ENCODE measurements around the gene HS1BP3.

DNA sequence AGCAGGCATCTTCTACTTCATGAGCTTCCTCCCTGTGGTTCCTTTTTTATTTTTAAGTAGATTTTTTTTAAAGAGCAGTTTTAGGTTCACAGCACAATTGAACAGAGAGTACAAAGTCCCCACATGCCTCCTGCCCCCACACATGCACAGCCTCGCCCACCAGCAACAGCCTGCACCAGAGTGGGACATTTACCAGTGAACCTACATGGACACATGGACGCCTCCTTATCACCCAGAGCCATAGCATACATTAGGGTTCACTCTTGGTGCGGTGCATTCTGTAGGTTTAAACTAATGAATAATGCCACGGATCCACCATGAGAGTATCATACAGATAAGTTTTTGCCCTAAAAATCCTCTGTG lies 40.9 kb downstream of the HS1BP3 start:
- TF ChIP-seq, protein P1, sequence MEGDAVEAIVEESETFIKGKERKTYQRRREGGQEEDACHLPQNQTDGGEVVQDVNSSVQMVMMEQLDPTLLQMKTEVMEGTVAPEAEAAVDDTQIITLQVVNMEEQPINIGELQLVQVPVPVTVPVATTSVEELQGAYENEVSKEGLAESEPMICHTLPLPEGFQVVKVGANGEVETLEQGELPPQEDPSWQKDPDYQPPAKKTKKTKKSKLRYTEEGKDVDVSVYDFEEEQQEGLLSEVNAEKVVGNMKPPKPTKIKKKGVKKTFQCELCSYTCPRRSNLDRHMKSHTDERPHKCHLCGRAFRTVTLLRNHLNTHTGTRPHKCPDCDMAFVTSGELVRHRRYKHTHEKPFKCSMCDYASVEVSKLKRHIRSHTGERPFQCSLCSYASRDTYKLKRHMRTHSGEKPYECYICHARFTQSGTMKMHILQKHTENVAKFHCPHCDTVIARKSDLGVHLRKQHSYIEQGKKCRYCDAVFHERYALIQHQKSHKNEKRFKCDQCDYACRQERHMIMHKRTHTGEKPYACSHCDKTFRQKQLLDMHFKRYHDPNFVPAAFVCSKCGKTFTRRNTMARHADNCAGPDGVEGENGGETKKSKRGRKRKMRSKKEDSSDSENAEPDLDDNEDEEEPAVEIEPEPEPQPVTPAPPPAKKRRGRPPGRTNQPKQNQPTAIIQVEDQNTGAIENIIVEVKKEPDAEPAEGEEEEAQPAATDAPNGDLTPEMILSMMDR (IDR thresholded peaks at IDR 0.05; ENCODE audit: low read depth, low read length) = no peak
- TF ChIP-seq, protein P2, sequence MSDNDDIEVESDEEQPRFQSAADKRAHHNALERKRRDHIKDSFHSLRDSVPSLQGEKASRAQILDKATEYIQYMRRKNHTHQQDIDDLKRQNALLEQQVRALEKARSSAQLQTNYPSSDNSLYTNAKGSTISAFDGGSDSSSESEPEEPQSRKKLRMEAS (IDR thresholded peaks at IDR 0.05; ENCODE audit: low read depth, low read length) = no peak
- TF ChIP-seq MYC (IDR thresholded peaks at IDR 0.05; ENCODE audit: low read depth, low read length) = no peak
- TF ChIP-seq POLR2A (IDR thresholded peaks at IDR 0.05; ENCODE audit: extremely low read depth, insufficient read length) = no peak

All from NB4 (cell line).